ENCODE results near the gene CSK. TPM values are rescaled to one million over a fixed set of nuclear protein-coding genes. Genes with fewer than 3 reads are reported as not detected.

The CSK gene
- total and polyA plus RNA-seq, 2 experiments from 2014 or later: 11.0 to 18.0 TPM

GRCh38 chr15:74836846-74837245, 55.0 kb downstream of the CSK start:
- Histone ChIP-seq H3K27ac (no peak overlapping the region), H3K4me2 (ENCODE audit: unreplicated experiment) (no peak overlapping the region), H3K79me2 (ENCODE audit: insufficient read depth) (no peaks in the 10 kb centered on the region), H3K9me2 (ENCODE audit: insufficient read depth) (no peaks in the 10 kb centered on the region), H3K4me1 (ENCODE audit: insufficient read depth) (no peaks in the 10 kb centered on the region), H3K27me3 (replicated peaks; ENCODE audit: insufficient read depth) (no peaks in the 10 kb centered on the region), H3F3A (ENCODE audit: insufficient read depth) (no peaks in the 10 kb centered on the region), H4K20me1 (ENCODE audit: insufficient read depth) (no peaks in the 10 kb centered on the region), H3K9ac (no peak overlapping the region), H2AFZ (no peak overlapping the region), H3K9me3 (ENCODE audit: low read depth) (no peaks in the 10 kb centered on the region), H3K36me3 (ENCODE audit: low read depth) (no peaks in the 10 kb centered on the region), H3K4me3 (no peak overlapping the region)
- WGBS, 2 experiments (ENCODE audit: low coverage in 1 of 2, low lambda C conversion rate in 2 of 2, missing lambda C conversion rate in 2 of 2): 69 to 88% methylated on average over 6 to 7 of the region's 7 CpGs
- TF ChIP-seq EZH2phosphoT487 (IDR thresholded peaks at IDR 0.05; ENCODE audit: insufficient read depth, low read depth) (no peak), EZH2 (IDR thresholded peaks at IDR 0.05; ENCODE audit: insufficient read depth, poor library complexity, severe bottlenecking) (no peak)
- DNase-seq: no peak
- in situ Hi-C loops (cut with MboI): no loop called here

- in situ Hi-C loops (cut with MboI): no loop called here
- H3K4me1 ChIP-seq (ENCODE audit: insufficient read depth): 0 out of 2 replicates have a peak, but pooled peaks cover 3% of the 10 kb centered on the region
Measured at GRCh38 chr15:74837482-74838136, 55.7 kb downstream of the CSK start.

GRCh38 chr15:74838137-74838516, 56.2 kb downstream of the CSK start:
- no peak for DNase-seq
- no peaks in the 10 kb centered on the region for H3K79me2 ChIP-seq (ENCODE audit: insufficient read depth)
- H3K4me3 ChIP-seq: no peak overlapping the region
- no peaks in the 10 kb centered on the region for H3K27me3 ChIP-seq (replicated peaks; ENCODE audit: insufficient read depth)
- H3K4me1 ChIP-seq (ENCODE audit: insufficient read depth): 0 out of 2 replicates have a peak, but pooled peaks cover 3% of the 10 kb centered on the region
- H3K36me3 ChIP-seq (ENCODE audit: low read depth): no peaks in the 10 kb centered on the region
- H3K9ac ChIP-seq: no peak overlapping the region
- H2AFZ ChIP-seq: no peak overlapping the region
- in situ Hi-C loops (cut with MboI): no loop called here
- WGBS, 2 experiments (ENCODE audit: low coverage in 1 of 2, low lambda C conversion rate in 2 of 2, missing lambda C conversion rate in 2 of 2): 82 to 83% methylated on average over 6 to 10 of the region's 10 CpGs
- no peak overlapping the region for H3K4me2 ChIP-seq (ENCODE audit: unreplicated experiment)
- H3F3A ChIP-seq (ENCODE audit: insufficient read depth): no peaks in the 10 kb centered on the region
- H3K9me3 ChIP-seq (ENCODE audit: low read depth): no peaks in the 10 kb centered on the region
- no peaks in the 10 kb centered on the region for H4K20me1 ChIP-seq (ENCODE audit: insufficient read depth)
- TF ChIP-seq EZH2phosphoT487 (IDR thresholded peaks at IDR 0.05; ENCODE audit: insufficient read depth, low read depth) (no peak), EZH2 (IDR thresholded peaks at IDR 0.05; ENCODE audit: insufficient read depth, poor library complexity, severe bottlenecking) (no peak)
- no peaks in the 10 kb centered on the region for H3K9me2 ChIP-seq (ENCODE audit: insufficient read depth)
- H3K27ac ChIP-seq: no peak overlapping the region

More at GRCh38 chr15:74837482-74838136, 55.7 kb downstream of the CSK start:
- Histone ChIP-seq H2AFZ (no peak overlapping the region), H3K9me2 (ENCODE audit: insufficient read depth) (no peaks in the 10 kb centered on the region), H3K27me3 (replicated peaks; ENCODE audit: insufficient read depth) (no peaks in the 10 kb centered on the region), H3K9me3 (ENCODE audit: low read depth) (no peaks in the 10 kb centered on the region), H3K4me3 (no peak overlapping the region), H3F3A (ENCODE audit: insufficient read depth) (no peaks in the 10 kb centered on the region), H3K27ac (no peak overlapping the region), H3K4me2 (ENCODE audit: unreplicated experiment) (no peak overlapping the region), H4K20me1 (ENCODE audit: insufficient read depth) (no peaks in the 10 kb centered on the region), H3K36me3 (ENCODE audit: low read depth) (no peaks in the 10 kb centered on the region), H3K9ac (no peak overlapping the region), H3K79me2 (ENCODE audit: insufficient read depth) (no peaks in the 10 kb centered on the region)
- no peak for DNase-seq
- no peak for TF ChIP-seq EZH2 (IDR thresholded peaks at IDR 0.05; ENCODE audit: insufficient read depth, poor library complexity, severe bottlenecking)
- no peak for TF ChIP-seq EZH2phosphoT487 (IDR thresholded peaks at IDR 0.05; ENCODE audit: insufficient read depth, low read depth)
- 85 to 89% methylated on average over 14 to 15 of the region's 15 CpGs for WGBS, 2 experiments (ENCODE audit: low coverage in 1 of 2, low lambda C conversion rate in 2 of 2, missing lambda C conversion rate in 2 of 2)

GRCh38 chr15:74838746-74839525, 57.1 kb downstream of the CSK start:
- H3K4me3 ChIP-seq: no peak overlapping the region
- no peaks in the 10 kb centered on the region for H3K79me2 ChIP-seq (ENCODE audit: insufficient read depth)
- WGBS, 2 experiments (ENCODE audit: low coverage in 1 of 2, low lambda C conversion rate in 2 of 2, missing lambda C conversion rate in 2 of 2): 80 to 85% methylated on average over 11 of the region's 11 CpGs
- H4K20me1 ChIP-seq (ENCODE audit: insufficient read depth): no peaks in the 10 kb centered on the region
- H3K4me1 ChIP-seq (ENCODE audit: insufficient read depth): peaks cover 7% of the 10 kb centered on the region; the same call in 1 of the 2 replicates
- TF ChIP-seq EZH2 (IDR thresholded peaks at IDR 0.05; ENCODE audit: insufficient read depth, poor library complexity, severe bottlenecking): no peak
- TF ChIP-seq EZH2phosphoT487 (IDR thresholded peaks at IDR 0.05; ENCODE audit: insufficient read depth, low read depth): no peak
- in situ Hi-C loops (cut with MboI): no loop called here
- no peaks in the 10 kb centered on the region for H3F3A ChIP-seq (ENCODE audit: insufficient read depth)
- no peaks in the 10 kb centered on the region for H3K9me2 ChIP-seq (ENCODE audit: insufficient read depth)
- no peaks in the 10 kb centered on the region for H3K36me3 ChIP-seq (ENCODE audit: low read depth)
- H3K27ac ChIP-seq: no peak overlapping the region
- no peak overlapping the region for H3K9ac ChIP-seq
- H2AFZ ChIP-seq: no peak overlapping the region
- no peak overlapping the region for H3K4me2 ChIP-seq (ENCODE audit: unreplicated experiment)
- DNase-seq: no peak
- no peaks in the 10 kb centered on the region for H3K9me3 ChIP-seq (ENCODE audit: low read depth)
- no peaks in the 10 kb centered on the region for H3K27me3 ChIP-seq (replicated peaks; ENCODE audit: insufficient read depth)

Data from GM23248 (cell line).